ENCODE results near the gene PCGF3.

Gene PCGF3

GRCh38 chr4:687048-687970 lies 18.3 kb upstream of the PCGF3 start:
- H3K4me1 ChIP-seq (ENCODE audit: control insufficient read depth, insufficient read depth, low read depth, low read length): peaks cover 50% of the 10 kb centered on the region
- peak overlapping the region; percentile 51 for H2AFZ ChIP-seq (ENCODE audit: low read depth, low read length)
- H2AK5ac ChIP-seq (ENCODE audit: low read length, severe bottlenecking): no peak overlapping the region
- peak overlapping the region; percentile 57 for H3K4me2 ChIP-seq (ENCODE audit: low read length, poor library complexity, severe bottlenecking)
- peak overlapping the region; percentile 2 for H2BK120ac ChIP-seq (ENCODE audit: low read depth, low read length)
- H3K18ac ChIP-seq (ENCODE audit: low read depth in 1 of 2, low read length in 2 of 2): peak overlapping the region; percentile 35 to 77
- no peak overlapping the region for H2BK5ac ChIP-seq (ENCODE audit: low read depth, low read length, poor library complexity, severe bottlenecking)
- WGBS: 40% methylated on average over 38 of the region's 38 CpGs
- no peaks in the 10 kb centered on the region for H3K9me3 ChIP-seq (ENCODE audit: control insufficient read depth, low read length)
- peak overlapping the region; percentile 7 for H3K27ac ChIP-seq (ENCODE audit: low read length, poor library complexity, severe bottlenecking)
- peak; percentile 94 for DNase-seq
- peak overlapping the region; percentile 69 to 99 for H2BK12ac ChIP-seq (ENCODE audit: low read length in 2 of 2)
- H3K4me3 ChIP-seq (ENCODE audit: insufficient read depth in 1 of 2, low read depth in 1 of 2, low read length in 2 of 2): peak overlapping the region in 1 of 2 experiments; percentile 83
- H2BK15ac ChIP-seq (ENCODE audit: low read depth, poor library complexity, severe bottlenecking): peak overlapping the region; percentile 44
- H3K36me3 ChIP-seq (ENCODE audit: control insufficient read depth in 1 of 2, insufficient read depth in 2 of 2, low read depth in 1 of 2, low read length in 2 of 2): peaks cover 15 to 16% of the 10 kb centered on the region in 2 experiments
- H3K4ac ChIP-seq (ENCODE audit: low read depth in 1 of 2, low read length in 2 of 2): peak overlapping the region; percentile 29 to 50
- no peak overlapping the region for H3K23ac ChIP-seq (ENCODE audit: low read length in 2 of 2)
- H4K8ac ChIP-seq (ENCODE audit: low read length): peak overlapping the region; percentile 94
- peaks cover 2% of the 10 kb centered on the region for H3K79me1 ChIP-seq (replicated peaks; ENCODE audit: low read length, poor library complexity, severe bottlenecking)
- H4K91ac ChIP-seq (ENCODE audit: low read length): peak overlapping the region; percentile 92
- H3K9ac ChIP-seq (ENCODE audit: low read length): peak overlapping the region; percentile 88
- H3K27me3 ChIP-seq (ENCODE audit: control insufficient read depth in 1 of 2, insufficient read depth in 1 of 2, low read length in 2 of 2): no peaks in the 10 kb centered on the region
- peak overlapping the region in 1 of 2 experiments; percentile 79 for H3K14ac ChIP-seq (ENCODE audit: low read length in 2 of 2)

- peak overlapping the region; percentile 23 to 86 for H3K18ac ChIP-seq (ENCODE audit: low read depth in 1 of 2, low read length in 2 of 2)
- H3K23ac ChIP-seq (ENCODE audit: low read length in 2 of 2): peak overlapping the region in 1 of 2 experiments; percentile 17
- peaks cover 49% of the 10 kb centered on the region for H3K4me1 ChIP-seq (ENCODE audit: control insufficient read depth, insufficient read depth, low read depth, low read length)
- peak overlapping the region; percentile 23 to 26 for H2BK12ac ChIP-seq (ENCODE audit: low read length in 2 of 2)
- no peak overlapping the region for H2AFZ ChIP-seq (ENCODE audit: low read depth, low read length)
- WGBS: 84% methylated on average over 24 of the region's 26 CpGs
- H3K27me3 ChIP-seq (ENCODE audit: control insufficient read depth in 1 of 2, insufficient read depth in 1 of 2, low read length in 2 of 2): peaks cover 0 to 3% of the 10 kb centered on the region in 2 experiments
- peaks cover 2% of the 10 kb centered on the region for H3K79me1 ChIP-seq (replicated peaks; ENCODE audit: low read length, poor library complexity, severe bottlenecking)
- H3K4me2 ChIP-seq (ENCODE audit: low read length, poor library complexity, severe bottlenecking): peak overlapping the region; percentile 66
- H3K9me3 ChIP-seq (ENCODE audit: control insufficient read depth, low read length): no peaks in the 10 kb centered on the region
- no peak for DNase-seq
- no peak overlapping the region for H2AK5ac ChIP-seq (ENCODE audit: low read length, severe bottlenecking)
- peak overlapping the region; percentile 55 to 83 for H3K4me3 ChIP-seq (ENCODE audit: insufficient read depth in 1 of 2, low read depth in 1 of 2, low read length in 2 of 2)
- peak overlapping the region; percentile 5 to 82 for H3K4ac ChIP-seq (ENCODE audit: low read depth in 1 of 2, low read length in 2 of 2)
- H2BK15ac ChIP-seq (ENCODE audit: low read depth, poor library complexity, severe bottlenecking): peak overlapping the region; percentile 56
- peaks cover 7 to 11% of the 10 kb centered on the region in 2 experiments for H3K36me3 ChIP-seq (ENCODE audit: control insufficient read depth in 1 of 2, insufficient read depth in 2 of 2, low read depth in 1 of 2, low read length in 2 of 2)
- no peak overlapping the region for H3K27ac ChIP-seq (ENCODE audit: low read length, poor library complexity, severe bottlenecking)
- peak overlapping the region; percentile 92 for H4K91ac ChIP-seq (ENCODE audit: low read length)
- H4K8ac ChIP-seq (ENCODE audit: low read length): peak overlapping the region; percentile 99
- H3K9ac ChIP-seq (ENCODE audit: low read length): peak overlapping the region; percentile 88
- H3K14ac ChIP-seq (ENCODE audit: low read length in 2 of 2): peak overlapping the region in 1 of 2 experiments; percentile 93
- no peak overlapping the region for H2BK5ac ChIP-seq (ENCODE audit: low read depth, low read length, poor library complexity, severe bottlenecking)
- peak overlapping the region; percentile 46 for H2BK120ac ChIP-seq (ENCODE audit: low read depth, low read length)
These were observed 17.4 kb upstream of the PCGF3 start for GRCh38 chr4:687971-688853.

GRCh38 chr4:688854-689681 lies 16.6 kb upstream of the PCGF3 start, which contains the start of gene SLC49A3:
Gene SLC49A3 (minus strand): TSS chr4:689151. CDS start chr4:689127, 24 bp downstream.
- 15% methylated on average over 54 of the region's 59 CpGs for WGBS
- H3K18ac ChIP-seq (ENCODE audit: low read depth in 1 of 2, low read length in 2 of 2): peak within 1 kb of the TSS; percentile 23 to 86
- no peaks in the 10 kb centered on the region for H3K9me3 ChIP-seq (ENCODE audit: control insufficient read depth, low read length)
- H2BK15ac ChIP-seq (ENCODE audit: low read depth, poor library complexity, severe bottlenecking): peak within 1 kb of the TSS; percentile 56
- peak within 1 kb of the TSS; percentile 55 to 83 for H3K4me3 ChIP-seq (ENCODE audit: insufficient read depth in 1 of 2, low read depth in 1 of 2, low read length in 2 of 2)
- H3K4ac ChIP-seq (ENCODE audit: low read depth in 1 of 2, low read length in 2 of 2): peak within 1 kb of the TSS; percentile 5 to 82
- H3K14ac ChIP-seq (ENCODE audit: low read length in 2 of 2): peak within 1 kb of the TSS in 1 of 2 experiments; percentile 93
- peaks cover 42% of the 10 kb centered on the region for H3K4me1 ChIP-seq (ENCODE audit: control insufficient read depth, insufficient read depth, low read depth, low read length)
- peak within 1 kb of the TSS; percentile 99 for H4K8ac ChIP-seq (ENCODE audit: low read length)
- peak within 1 kb of the TSS; percentile 22 to 76 for H2BK12ac ChIP-seq (ENCODE audit: low read length in 2 of 2)
- peaks cover 3 to 6% of the 10 kb centered on the region in 2 experiments for H3K27me3 ChIP-seq (ENCODE audit: control insufficient read depth in 1 of 2, insufficient read depth in 1 of 2, low read length in 2 of 2)
- peaks cover 7 to 11% of the 10 kb centered on the region in 2 experiments for H3K36me3 ChIP-seq (ENCODE audit: control insufficient read depth in 1 of 2, insufficient read depth in 2 of 2, low read depth in 1 of 2, low read length in 2 of 2)
- H3K4me2 ChIP-seq (ENCODE audit: low read length, poor library complexity, severe bottlenecking): peak within 1 kb of the TSS; percentile 66
- H3K23ac ChIP-seq (ENCODE audit: low read length in 2 of 2): peak within 1 kb of the TSS in 1 of 2 experiments; percentile 17
- H3K9ac ChIP-seq (ENCODE audit: low read length): peak within 1 kb of the TSS; percentile 88
- no peak within 1 kb of the TSS for H3K27ac ChIP-seq (ENCODE audit: low read length, poor library complexity, severe bottlenecking)
- H4K91ac ChIP-seq (ENCODE audit: low read length): peak within 1 kb of the TSS; percentile 92
- H2AK5ac ChIP-seq (ENCODE audit: low read length, severe bottlenecking): no peak within 1 kb of the TSS
- no peak within 1 kb of the TSS for H2BK5ac ChIP-seq (ENCODE audit: low read depth, low read length, poor library complexity, severe bottlenecking)
- H2AFZ ChIP-seq (ENCODE audit: low read depth, low read length): peak within 1 kb of the TSS; percentile 72
- peak within 1 kb of the TSS; percentile 77 for H2BK120ac ChIP-seq (ENCODE audit: low read depth, low read length)
- H3K79me1 ChIP-seq (replicated peaks; ENCODE audit: low read length, poor library complexity, severe bottlenecking): peaks cover 2% of the 10 kb centered on the region
- no peak for DNase-seq

All from mesenchymal stem cell (in vitro differentiated cells and primary cell).